Neural cell (in vitro differentiated cells): ENCODE results near the gene ZNF420.
"Not testable (repeated sequence)": the region's sequence is repeated elsewhere in the genome, so short reads cannot be mapped to it uniquely, and the experiment has no call there.

Experiments used
- CTCF ChIP-seq: fragments of 450-650 bp; IDR thresholded peaks from 2 replicates; pipeline ENCODE4 v1.5.1; 2014; ENCODE audit warnings: antibody characterized with exemption, mild to moderate bottlenecking, moderate library complexity; ENCODE audit not compliant: poor library complexity, severe bottlenecking
- EP300 ChIP-seq: fragments of 450-650 bp; conservative IDR thresholded peaks from 2 replicates; pipeline ENCODE4 v1.6.1; 2014; ENCODE audit warnings: antibody characterized with exemption, mild to moderate bottlenecking, moderate library complexity; ENCODE audit not compliant: poor library complexity, severe bottlenecking
- EZH2 ChIP-seq: fragments of 200-600, 300-800 bp; shearing (Covaris generic), sonication (generic); IDR thresholded peaks from 2 replicates; pipeline ENCODE4 v1.6.1; 2014; ENCODE audit warnings: antibody characterized with exemption, low read length, borderline replicate concordance, mild to moderate bottlenecking; ENCODE audit not compliant: insufficient read depth, poor library complexity, severe bottlenecking
- MXI1 ChIP-seq: fragments of 450-650 bp; conservative IDR thresholded peaks from 2 replicates; pipeline ENCODE4 v1.6.1; 2014; ENCODE audit warnings: antibody characterized with exemption, mild to moderate bottlenecking; ENCODE audit not compliant: poor library complexity, severe bottlenecking
- POLR2AphosphoS5 ChIP-seq: IDR thresholded peaks from 2 replicates; pipeline ENCODE4 v1.6.1; 2012
- RAD21 ChIP-seq: fragments of 450-650 bp; conservative IDR thresholded peaks from 2 replicates; pipeline ENCODE4 v1.6.1; 2014; ENCODE audit warnings: antibody characterized with exemption, mild to moderate bottlenecking, moderate library complexity
- TAF1 ChIP-seq: IDR thresholded peaks from 2 replicates; pipeline ENCODE4 v1.6.1; 2012; ENCODE audit warnings: low read depth

- TF ChIP-seq CTCF, EP300, RAD21, EZH2, MXI1, POLR2AphosphoS5, TAF1: not testable (repeated sequence)
These were observed 43.9 kb downstream of the ZNF420 start for GRCh38 chr19:37122093-37122492.
